Stimulated activated CD8-positive, alpha-beta memory T cell treated with anti-CD3 and anti-CD28 coated beads, Interleukin-4, amount 100 ng/mL, for 48 hours (primary cell): ENCODE measurements around the gene CCR5.
"Not testable (repeated sequence)": the region's sequence is repeated elsewhere in the genome, so short reads cannot be mapped to it uniquely, and the experiment has no call there.

Source experiments
- DNase-seq: peaks from one replicate; pipeline ENCODE4 v3.0.0-alpha.2; 2020

The CCR5 gene

DNA sequence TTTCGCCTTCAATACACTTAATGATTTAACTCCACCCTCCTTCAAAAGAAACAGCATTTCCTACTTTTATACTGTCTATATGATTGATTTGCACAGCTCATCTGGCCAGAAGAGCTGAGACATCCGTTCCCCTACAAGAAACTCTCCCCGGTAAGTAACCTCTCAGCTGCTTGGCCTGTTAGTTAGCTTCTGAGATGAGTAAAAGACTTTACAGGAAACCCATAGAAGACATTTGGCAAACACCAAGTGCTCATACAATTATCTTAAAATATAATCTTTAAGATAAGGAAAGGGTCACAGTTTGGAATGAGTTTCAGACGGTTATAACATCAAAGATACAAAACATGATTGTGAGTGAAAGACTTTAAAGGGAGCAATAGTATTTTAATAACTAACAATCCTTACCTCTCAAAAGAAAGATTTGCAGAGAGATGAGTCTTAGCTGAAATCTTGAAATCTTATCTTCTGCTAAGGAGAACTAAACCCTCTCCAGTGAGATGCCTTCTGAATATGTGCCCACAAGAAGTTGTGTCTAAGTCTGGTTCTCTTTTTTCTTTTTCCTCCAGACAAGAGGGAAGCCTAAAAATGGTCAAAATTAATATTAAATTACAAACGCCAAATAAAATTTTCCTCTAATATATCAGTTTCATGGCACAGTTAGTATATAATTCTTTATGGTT is at the start of gene CCR5:
TSS of gene CCR5 (plus strand) at position 108 of the 680 bp plus-strand sequence. CDS start 1,957 bp downstream, outside the sequence.
- no peak for DNase-seq

DNA sequence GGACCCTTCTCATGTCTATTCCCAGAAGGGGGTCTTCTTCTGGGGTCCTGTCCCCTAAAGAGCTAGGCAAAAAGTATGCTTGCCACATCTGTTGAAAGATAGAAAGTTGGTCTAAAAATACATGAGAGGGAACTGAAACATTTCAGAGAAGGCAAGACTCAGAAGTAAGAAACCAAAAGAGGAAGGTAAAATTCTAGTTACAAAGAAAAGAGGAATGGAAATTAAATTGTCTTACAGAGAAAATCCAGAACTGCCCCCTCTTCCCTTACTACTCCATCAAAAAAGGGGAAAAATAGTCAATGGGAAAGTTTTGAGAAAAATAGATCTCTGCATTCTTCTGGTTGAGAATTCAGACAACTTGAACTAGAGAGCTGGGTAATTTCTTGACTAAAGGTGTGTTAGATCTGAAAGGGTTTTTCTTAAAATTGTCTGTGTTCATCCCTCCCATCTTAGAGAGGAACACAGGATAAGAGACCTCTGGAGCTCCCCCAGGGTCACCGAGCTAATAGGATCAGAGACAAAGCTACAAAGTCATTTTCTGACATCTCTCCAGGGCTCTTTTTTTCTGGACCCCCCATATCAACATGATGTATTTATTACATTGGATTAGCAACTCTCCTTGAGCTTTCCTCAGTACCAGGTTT is 49.2 kb upstream of the CCR5 start:
- DNase-seq, result no peak

DNA sequence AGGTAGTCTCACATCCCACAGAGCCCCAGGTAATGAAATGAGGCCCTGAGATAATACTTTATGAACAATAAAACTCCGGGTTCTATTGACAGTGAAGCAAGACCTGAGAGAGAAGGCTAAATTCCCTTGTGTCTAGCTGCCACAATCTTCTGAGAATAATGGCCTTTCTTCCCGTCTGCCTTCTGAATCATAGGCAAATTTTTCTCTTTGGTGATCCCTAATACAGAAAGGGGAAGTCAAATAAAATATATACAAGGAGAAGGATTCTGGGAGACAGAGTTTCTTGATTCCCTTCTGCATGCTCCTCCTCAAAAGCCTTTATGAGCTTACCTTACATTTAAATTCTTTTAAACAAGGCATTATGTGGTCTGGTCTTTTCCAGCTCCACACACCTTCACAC is 46.7 kb upstream of the CCR5 start:
- DNase-seq, result no peak

DNA sequence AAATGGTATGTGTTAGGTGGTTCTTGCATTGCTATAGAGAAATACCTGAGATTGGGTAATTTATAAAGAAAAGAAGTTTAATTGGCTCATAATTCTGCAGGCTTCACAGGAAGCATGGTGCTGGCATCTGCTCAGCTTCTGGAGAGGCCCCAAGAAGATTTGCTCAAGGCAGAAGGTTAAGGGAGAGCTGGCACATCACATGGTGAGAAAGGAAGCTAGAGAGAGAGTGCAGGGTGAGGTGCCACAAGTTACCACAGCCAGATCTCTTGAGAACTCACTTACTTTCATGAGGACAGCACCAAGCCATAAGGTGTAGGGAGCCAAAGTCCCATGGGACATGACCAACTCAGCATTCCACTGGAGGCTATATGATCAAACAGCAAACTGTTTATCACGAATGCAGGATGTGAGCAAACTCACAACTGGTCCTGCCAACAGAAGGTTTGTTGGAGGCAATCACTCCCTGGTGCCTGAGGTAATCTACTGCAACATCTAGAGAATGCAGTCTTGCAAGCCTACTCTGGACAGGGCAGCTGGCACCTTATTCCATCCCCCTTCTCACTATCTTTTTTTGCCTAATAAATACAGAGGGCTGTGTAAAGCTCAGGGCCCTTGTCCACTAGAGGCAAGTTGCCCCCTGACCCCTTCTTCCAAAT is 45.0 kb upstream of the CCR5 start:
- no peak for DNase-seq

DNA sequence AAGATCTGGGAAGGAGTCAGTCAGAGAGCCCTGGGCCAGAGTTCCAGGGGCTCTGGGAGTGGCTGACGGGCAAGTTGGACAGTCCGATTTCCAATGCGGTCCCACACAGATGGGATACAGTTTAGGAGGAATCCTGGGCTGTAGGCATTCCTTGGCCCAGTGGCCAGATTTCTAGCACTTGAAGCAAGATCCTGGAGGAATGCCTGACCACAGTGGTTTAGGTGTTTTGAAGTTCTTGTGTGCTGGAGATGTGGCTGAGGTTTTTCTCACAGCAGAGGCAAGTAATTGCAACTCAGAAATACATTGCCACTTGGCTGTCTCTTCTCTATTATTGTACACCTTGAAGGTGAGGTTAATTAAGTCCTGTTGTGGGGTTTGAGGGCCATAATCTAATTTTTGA is 40.1 kb upstream of the CCR5 start:
- DNase-seq, result not testable (repeated sequence)

DNA sequence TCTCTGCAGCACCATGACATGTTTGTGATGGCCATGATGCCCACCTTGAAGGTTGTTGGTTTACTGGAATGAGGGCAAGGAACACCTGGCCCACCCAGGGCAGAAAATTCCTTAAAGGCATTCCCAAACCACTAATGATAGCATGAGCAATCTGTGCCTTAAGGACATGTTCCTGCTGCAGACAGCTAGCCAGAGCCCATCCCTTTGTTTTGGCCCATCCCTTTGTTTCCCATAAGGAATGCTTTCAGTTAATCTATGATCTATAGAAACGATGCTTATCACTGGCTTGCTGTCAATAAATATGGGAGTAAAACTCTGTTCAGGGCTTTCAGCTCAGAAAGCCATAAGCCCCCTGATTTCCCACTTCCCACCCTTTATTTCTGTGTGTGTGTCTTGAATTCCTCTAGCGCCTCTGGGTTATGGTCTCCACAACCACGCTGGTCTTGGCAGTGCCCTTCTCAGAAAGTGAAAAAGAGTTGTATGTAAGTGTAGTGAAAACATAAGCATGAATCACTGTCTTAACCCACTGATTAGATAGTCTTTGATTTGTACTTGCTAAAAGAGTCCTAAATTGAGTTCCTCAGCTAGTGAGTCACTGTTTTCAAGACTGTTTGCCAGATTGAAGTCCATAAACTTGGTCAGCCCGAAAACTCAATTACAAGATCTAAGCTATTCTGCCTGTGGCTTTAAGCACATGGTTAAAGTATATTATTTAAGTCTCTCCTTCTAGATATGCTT is 35.8 kb upstream of the CCR5 start:
- peak; percentile 42 for DNase-seq

DNA sequence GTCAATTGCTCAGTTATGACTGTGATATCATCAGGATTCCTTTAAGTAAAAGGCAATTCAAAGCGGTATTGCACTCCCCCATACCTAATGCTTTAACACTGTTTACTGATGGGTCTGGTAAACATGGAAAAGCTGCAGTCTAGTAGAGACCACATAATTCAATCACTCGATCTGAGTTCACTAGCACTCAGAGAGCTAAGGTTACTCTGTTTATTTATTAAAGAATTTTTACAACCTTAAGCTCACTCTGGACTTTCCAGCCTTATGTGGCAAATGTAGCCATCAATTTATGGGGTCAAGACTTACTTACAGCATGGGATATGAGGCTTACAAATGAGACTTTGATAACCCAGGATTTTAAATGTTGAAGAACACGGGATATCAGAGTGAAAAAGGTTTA is 35.2 kb upstream of the CCR5 start:
- DNase-seq, result no peak

DNA sequence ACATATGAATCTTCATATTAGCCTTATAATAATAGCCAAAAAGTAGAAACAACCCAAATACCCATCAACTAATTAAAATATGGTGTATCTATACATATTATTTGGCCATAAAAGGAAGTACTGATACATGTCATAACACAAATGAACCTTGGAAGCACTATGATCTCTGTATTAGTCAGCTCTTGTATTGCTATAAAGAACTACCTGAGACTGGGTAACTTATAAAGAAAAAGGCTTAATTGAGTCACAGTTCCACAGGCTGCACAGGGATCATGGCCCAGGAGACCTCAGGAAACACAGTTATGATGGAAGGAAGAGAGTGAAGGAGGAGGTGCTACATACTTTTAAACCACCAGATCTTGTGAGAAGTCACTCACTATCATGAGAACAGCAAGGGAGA is 32.8 kb upstream of the CCR5 start:
- no peak for DNase-seq

DNA sequence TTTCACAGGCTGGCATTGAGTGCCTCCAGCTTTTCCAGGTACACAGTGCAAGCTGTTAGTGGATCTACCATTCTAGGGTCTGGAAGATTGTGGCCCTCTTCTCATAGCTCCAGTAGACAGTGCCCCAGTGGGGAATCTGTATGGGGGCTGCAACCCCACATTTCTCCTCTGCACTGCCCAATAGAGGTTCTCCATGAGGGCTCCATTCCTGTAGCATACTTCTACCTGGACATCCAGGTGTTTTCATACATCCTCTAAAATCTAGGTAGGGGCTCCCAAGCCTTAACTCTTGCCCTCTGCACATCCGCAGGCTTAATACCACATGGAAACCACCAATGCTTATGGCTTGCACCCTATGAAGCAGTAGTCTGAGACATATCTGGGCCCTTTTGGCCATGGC is 31.9 kb upstream of the CCR5 start:
- no peak for DNase-seq

DNA sequence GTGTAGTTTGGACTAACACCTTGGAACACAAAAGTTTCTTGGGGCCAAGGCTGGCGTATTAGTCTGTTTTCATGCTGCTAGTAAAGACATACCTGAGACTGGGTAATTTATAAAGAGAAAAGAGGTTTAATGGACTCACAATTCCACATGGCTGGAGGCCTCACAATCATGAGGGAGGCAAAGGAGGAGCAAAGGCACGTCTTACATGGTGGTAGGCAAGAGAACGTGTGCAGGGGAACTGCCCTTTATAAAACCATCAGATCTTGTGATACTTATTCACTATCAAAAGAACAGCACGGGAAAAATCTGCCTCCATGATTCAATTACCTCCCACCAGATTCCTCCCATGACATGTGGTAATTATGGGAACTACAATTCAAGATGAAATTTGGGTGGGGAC is 26.3 kb upstream of the CCR5 start:
- DNase-seq, result no peak

DNA sequence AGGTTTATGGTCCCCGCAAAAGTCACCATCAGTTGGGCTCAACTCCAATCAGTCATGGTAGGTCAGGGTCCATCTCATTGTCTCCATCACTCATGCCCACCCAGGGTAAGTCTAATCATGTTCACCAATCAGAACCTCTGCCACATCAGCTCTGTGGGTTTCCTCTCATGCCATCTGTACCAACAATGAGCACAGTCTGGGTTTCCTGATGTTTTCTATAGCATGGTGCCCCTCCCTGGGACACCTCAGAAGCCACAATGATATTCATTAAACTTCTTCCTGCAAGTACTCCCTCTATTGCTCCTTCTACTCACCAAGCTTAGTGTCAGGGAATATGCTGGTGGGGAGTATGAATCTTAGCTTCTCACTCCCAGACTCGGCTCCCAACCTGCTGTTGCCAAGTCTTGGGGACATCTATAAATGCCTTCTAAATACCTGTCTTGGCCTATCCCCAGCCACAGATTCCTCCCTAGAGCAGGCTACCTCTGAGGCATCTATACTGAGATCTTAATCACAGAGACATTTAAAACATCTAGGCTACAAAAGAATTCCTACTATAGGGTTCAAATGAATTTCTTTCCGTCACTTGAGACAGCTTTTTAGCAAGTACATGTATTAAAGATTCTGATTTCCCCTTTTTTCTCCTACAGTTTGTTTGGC is 21.8 kb upstream of the CCR5 start:
- DNase-seq, result no peak

DNA sequence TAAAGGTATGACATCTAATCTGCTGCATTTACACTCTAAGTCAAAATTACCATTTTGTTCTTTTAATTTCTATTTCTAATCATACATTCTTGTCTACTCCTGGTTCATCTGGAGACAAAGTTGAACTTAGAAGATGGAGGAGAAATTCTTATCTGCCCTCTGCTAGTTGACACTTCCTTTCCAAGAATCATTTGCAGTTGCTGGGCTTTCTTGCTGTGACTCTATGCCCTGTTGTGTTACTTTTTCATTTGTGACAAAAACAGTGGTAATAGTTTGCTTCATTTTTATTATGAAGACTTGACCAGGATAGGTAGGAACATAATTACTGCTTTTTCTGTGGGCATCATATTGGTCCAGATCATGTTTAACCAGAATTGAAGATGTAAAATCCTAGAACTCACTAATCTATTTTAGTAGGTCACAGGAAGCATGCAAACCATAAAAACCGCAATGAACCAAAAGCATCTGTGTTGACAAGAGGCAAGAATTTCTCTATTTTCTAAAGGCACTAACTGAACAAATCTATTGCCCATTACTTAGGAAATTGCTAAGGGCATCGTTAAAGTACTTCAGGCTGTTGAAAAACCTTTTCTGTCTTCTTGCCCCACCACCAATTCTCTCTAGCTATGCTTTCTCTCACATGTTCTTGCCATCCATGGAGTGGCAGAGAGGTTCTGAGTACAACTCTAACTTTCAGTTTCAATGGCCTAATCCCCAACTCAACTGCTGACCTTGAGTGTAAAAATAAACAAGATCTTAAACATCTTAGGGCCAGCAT is 21.1 kb upstream of the CCR5 start:
- DNase-seq, result no peak

DNA sequence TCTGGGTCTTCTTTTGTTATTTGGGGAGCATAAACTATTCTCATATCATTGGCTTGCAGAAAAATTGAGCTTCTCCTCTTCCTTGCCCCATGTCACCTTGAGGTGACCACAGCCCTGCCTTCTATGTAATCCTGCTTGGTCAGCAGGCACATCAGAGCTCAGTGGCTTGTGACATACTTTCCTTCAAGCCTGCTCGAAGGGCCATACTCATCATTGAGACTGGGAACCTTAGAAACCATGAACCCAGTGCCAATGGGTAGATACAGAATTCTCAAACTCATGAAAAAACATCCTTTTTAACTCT is 20.5 kb upstream of the CCR5 start:
- no peak for DNase-seq

DNA sequence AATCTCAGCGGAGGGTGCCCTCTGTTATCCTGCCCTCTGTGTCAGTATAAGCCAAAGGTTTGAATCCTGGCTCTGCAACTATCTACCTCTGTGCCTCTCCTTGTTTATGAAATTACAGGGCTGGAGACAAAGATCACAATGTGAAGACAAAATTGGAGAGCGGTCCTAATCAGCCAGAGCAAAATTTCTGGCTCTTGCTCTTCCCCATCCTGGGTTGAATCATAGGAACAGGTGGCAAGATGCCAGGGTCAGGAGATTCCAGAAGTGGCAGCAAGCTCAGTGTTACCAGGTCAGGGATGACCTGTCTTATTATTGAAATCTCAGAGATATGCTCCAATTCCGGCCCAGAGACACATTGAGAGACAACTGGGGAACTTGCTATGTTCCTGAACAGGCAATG is 19.1 kb upstream of the CCR5 start:
- no peak for DNase-seq

DNA sequence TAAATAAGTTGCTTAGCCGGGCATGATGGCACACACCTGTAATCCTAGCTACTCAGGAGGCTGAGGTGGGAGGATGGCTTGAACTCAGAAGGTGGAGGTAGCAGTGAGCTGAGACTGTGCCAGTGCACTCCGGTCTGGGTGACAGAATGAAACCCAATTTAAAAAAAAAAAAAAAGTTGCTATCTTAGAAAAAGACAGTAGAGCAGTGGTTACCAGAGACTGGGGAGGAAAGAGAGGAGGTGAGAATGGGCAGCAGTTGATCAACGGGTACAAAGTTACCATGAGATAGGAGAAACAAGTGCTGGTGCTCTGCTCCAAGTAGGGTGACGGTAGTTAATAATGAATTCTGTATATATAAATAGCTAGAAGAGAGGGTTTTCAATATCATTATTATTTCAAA is 17.7 kb upstream of the CCR5 start:
- DNase-seq, result no peak

DNA sequence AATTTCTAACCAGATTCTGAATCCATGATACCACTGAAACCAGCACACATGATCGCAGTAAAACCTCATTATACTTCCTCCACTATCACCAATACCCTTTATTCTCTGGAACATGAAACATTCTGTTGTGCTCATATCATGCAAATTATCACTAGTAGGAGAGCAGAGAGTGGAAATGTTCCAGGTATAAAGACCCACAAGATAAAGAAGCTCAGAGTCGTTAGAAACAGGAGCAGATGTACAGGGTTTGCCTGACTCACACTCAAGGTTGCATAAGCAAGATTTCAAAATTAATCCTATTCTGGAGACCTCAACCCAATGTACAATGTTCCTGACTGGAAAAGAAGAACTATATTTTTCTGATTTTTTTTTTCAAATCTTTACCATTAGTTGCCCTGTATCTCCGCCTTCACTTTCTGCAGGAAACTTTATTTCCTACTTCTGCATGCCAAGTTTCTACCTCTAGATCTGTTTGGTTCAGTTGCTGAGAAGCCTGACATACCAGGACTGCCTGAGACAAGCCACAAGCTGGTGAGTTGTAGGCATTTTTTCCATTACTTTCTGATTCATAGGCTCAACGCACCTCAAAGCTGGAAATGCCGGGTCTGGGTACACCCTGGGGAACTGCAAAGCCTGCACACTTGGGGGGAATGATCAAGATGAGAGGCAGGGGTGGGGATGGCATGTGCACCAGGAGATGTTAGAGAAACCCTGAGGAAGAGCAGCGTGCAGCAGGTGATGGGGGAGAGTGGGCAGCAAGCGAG is 16.9 kb upstream of the CCR5 start, which contains the start of gene CCR2:
TSS of gene CCR2 (plus strand) at position 465 of the 764 bp plus-strand sequence. CDS start 3,417 bp downstream, outside the sequence.
- DNase-seq, result peak; percentile 47

DNA sequence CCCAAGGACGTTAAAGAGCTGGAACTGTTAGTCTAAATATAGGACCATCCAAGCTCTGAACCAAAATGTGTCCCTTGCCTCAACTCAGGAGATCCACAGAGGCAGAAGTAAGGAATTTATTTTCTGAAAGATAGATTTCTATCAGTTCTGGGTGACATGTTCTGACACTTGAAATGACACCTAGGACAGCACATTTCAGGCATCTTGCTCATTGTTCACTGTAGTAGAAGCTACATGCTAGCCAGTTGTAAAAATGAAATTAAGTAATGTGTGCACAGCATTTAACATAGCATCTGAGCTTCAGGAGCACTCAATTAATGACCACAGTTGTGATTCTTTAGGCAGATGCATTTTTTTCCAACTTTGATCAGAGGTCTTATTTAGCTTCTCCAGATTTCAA is 16.3 kb upstream of the CCR5 start:
- DNase-seq, result no peak

DNA sequence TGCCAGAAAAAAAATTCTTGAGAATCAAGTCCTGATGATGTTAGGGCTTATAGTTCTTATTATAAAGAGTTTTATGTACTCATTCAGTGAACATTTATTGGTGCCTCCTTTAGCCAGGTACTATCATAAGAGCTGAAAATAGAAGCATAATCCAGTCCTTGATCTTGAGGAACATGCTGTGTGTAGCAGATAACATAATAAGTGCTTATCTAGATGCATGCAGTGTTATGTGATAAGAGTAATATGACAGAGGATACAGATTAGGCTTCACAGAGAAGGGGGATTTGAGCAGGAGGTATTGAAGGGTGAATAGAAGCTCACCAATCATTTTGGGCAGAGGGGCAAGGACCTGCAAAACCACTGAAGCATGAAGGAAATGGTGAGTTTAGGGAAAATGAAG is 15.8 kb upstream of the CCR5 start:
- DNase-seq, result no peak

DNA sequence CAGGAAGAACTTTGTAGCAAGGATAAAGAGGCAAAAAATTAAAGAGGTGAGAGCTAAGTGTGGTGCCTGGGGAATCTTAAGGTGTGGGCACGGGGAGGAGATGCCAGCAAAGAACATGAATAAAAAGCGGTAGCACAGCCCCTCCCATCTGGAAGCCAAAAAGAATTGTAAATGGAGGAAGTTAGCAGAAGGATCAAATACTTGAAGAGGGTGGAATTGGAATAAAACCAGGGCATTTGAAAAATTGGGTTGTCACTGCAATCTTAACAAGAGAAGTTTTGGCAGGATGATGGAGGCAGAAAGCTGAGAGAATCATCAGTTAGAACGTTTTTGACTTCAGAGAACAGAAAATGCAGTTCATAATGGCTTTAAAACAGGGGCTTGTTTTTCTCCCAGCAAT is 14.5 kb upstream of the CCR5 start:
- no peak for DNase-seq

DNA sequence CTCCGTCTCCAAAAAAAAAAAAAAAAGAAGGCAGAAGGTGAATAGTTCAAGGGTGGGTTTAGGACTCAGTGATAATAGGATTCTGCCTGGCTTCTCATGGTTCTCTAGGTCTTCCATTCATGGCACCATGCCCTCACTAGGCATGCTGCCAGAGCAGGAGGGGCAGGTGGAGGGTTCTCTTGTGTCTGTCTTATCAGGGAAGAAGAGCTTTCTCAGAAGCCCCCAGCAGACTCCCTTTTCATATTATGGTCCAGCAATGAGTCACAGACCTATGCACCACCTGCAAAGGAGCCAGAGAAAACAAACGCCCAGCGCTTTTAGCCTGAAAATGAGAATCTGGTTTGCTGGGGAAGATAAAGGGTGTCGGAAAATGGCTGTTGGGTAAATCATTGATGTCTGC is 13.8 kb upstream of the CCR5 start:
- no peak for DNase-seq

DNA sequence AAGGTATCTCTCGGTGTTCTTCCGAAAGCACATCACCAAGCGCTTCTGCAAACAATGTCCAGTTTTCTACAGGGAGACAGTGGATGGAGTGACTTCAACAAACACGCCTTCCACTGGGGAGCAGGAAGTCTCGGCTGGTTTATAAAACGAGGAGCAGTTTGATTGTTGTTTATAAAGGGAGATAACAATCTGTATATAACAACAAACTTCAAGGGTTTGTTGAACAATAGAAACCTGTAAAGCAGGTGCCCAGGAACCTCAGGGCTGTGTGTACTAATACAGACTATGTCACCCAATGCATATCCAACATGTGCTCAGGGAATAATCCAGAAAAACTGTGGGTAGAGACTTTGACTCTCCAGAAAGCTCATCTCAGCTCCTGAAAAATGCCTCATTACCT is 12.3 kb upstream of the CCR5 start:
- no peak for DNase-seq
